H54 (cell line): ENCODE results near the gene PWWP3B.
"Not testable (repeated sequence)": the region's sequence is repeated elsewhere in the genome, so short reads cannot be mapped to it uniquely, and the experiment has no call there.

Experiments used
- DNase-seq: peaks from one replicate; pipeline ENCODE4 v3.0.0; 2011; ENCODE audit warnings: low spot score, mixed read lengths; ENCODE audit not compliant: insufficient read length
- FAIRE-seq: peaks from 3 replicates; lab custom pipeline; 2011; peaks lifted over from hg19 to GRCh38; lab: Jason Lieb, UNC
- POLR2A ChIP-seq: IDR thresholded peaks from 2 replicates; pipeline ENCODE4 v1.6.1; 2011; ENCODE audit warnings: low read depth, mild to moderate bottlenecking, low read length

Gene PWWP3B

GRCh38 chrX:106168107-106168506 is at the start of gene PWWP3B:
Gene PWWP3B, plus strand, starts transcription at chrX:106168305. Its CDS starts 37,128 bp downstream, at chrX:106205433.
- FAIRE-seq (no peak), DNase-seq (no peak)
- no peak for TF ChIP-seq POLR2A

GRCh38 chrX:106139048-106139447 is 29.1 kb upstream of the PWWP3B start:
- DNase-seq (no peak), FAIRE-seq (no peak)
- no peak for TF ChIP-seq POLR2A

GRCh38 chrX:106144755-106145639 is 23.1 kb upstream of the PWWP3B start:
- DNase-seq, result no peak
- TF ChIP-seq POLR2A, result no peak
- FAIRE-seq, result no peak

- TF ChIP-seq POLR2A, result no peak
- no peak for DNase-seq
- FAIRE-seq, result no peak
Observed at GRCh38 chrX:106150701-106151100, 17.4 kb upstream of the PWWP3B start.

- TF ChIP-seq POLR2A, result no peak
- no peak for DNase-seq
- FAIRE-seq, result no peak
Observed at GRCh38 chrX:106159861-106160282, 8.2 kb upstream of the PWWP3B start.

- no peak for TF ChIP-seq POLR2A
- no peak for DNase-seq
- FAIRE-seq, result no peak
Observed at GRCh38 chrX:106170318-106170717, 2.2 kb downstream of the PWWP3B start.

DNA sequence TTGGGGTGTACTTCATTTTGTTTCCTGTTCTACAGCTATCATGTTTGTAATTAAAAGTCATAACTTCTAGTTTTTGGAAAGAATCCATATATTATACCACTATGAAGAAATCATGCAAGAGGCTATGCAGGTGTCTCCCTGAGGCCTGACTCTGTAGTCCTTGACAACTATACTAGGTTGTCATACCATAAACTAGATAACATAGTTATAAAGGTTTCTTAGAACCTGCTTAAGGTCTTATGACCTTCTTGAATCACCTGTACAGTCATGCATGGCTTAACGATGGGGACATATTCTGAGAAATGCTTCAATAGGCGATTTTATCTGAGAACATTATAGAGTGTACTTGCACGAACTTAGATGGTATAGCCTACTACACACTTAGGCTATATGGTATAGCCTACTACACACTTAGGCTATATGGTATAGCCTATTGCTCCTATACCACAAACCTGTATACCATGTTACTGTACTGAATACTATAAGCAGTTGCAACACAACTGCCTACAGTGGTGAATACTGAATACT is 3.3 kb downstream of the PWWP3B start:
- FAIRE-seq, result no peak
- DNase-seq, result no peak
- no peak for TF ChIP-seq POLR2A

- FAIRE-seq (no peak), DNase-seq (no peak)
- no peak for TF ChIP-seq POLR2A
Observed at GRCh38 chrX:106177106-106177981, 9.2 kb downstream of the PWWP3B start.

- DNase-seq, result no peak
- FAIRE-seq, result no peak
- TF ChIP-seq POLR2A, result no peak
Observed at GRCh38 chrX:106177982-106178321, 9.8 kb downstream of the PWWP3B start.

- TF ChIP-seq POLR2A, result no peak
- DNase-seq (no peak), FAIRE-seq (no peak)
Observed at GRCh38 chrX:106178826-106179225, 10.7 kb downstream of the PWWP3B start.

DNA sequence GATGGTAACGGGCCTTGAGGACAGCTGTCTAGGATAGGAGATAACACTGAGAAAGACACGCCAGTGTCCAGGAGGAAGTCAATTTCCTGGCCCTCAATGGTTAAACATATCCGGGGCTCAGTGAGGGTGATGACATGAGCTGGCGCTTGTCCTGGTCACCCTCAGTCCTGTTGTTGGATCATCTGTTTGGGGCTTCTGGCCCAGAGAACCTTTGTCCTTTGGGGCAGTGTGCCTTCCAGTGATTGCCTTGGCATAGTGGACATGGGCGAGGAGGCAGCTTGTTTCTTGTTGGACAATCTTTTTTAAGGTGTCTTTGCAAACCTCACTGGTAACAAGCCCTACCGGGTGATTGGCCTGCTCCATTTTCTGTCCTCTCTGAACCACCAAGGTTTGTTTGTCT is 15.6 kb downstream of the PWWP3B start:
- FAIRE-seq, result not testable (repeated sequence)

DNA sequence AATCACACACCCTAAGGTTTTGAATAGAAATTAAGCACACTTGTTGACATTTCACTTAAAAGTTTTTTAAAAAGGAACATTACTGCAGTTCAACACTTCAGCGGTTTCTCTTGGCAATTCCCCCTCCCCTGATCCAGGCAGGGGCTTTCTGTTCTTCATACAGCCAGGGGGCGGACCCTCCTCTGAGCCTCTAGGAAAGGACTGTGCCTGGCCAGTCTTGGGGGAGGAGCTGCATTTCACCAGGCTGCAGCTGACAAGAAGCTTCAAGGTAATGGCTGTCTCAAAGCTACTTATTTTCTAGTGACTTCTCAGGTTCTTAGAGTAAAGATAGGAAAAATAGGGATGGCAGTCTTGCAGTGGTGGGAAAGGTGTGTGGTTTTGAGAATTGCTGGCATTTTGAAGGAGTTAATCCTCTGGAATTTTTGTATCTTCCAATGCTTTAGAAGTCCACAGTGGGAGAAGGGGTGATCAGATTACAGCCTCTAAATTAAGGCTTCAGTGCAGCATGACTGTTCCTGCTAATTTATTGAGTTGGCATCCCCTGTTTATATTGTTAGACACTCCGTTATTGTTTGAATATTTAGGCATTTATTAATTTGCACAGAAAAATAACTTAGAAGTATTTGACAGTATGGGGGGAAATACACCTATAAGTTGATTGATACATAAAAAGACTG is 33.5 kb downstream of the PWWP3B start:
- FAIRE-seq, result no peak
- no peak for TF ChIP-seq POLR2A
- DNase-seq, result no peak

More for the DNA sequence above, 15.6 kb downstream of the PWWP3B start:
- not testable (repeated sequence) for DNase-seq

GRCh38 chrX:106203315-106203714 is 35.2 kb downstream of the PWWP3B start:
- DNase-seq (no peak), FAIRE-seq (no peak)
- TF ChIP-seq POLR2A, result no peak
